Measurements from ENCODE around the gene MYO18A.

MYO18A gene

GRCh38 chr17:29121442-29121841 is 58.8 kb downstream of the MYO18A start:
- TF ChIP-seq CTCF (IDR thresholded peaks at IDR 0.05) = no peak

- no peak for TF ChIP-seq CTCF (IDR thresholded peaks at IDR 0.05)
Measured at GRCh38 chr17:29120433-29120832, 59.8 kb downstream of the MYO18A start.

- TF ChIP-seq CTCF (IDR thresholded peaks at IDR 0.05) = no peak
Measured at GRCh38 chr17:29119265-29119664, 60.9 kb downstream of the MYO18A start.

GRCh38 chr17:29116804-29117753 is 63.1 kb downstream of the MYO18A start:
- peak; percentile 97 for TF ChIP-seq CTCF (IDR thresholded peaks at IDR 0.05)

GRCh38 chr17:29115961-29116803 is 64.0 kb downstream of the MYO18A start:
- peak; percentile 53 for TF ChIP-seq CTCF (IDR thresholded peaks at IDR 0.05)

- TF ChIP-seq CTCF (IDR thresholded peaks at IDR 0.05) = no peak
Measured at GRCh38 chr17:29115435-29115834, 64.8 kb downstream of the MYO18A start.

GRCh38 chr17:29114141-29114540 is 66.1 kb downstream of the MYO18A start:
- TF ChIP-seq CTCF (IDR thresholded peaks at IDR 0.05) = no peak

Data from LNCAP (cell line).